Fibroblast of lung (primary cell): ENCODE data around the gene COP1. TPM values are rescaled to one million over a fixed set of nuclear protein-coding genes. Genes with fewer than 3 reads are reported as not detected.

ENCODE experiments used
- DNase-seq, 2 donors: peaks; one replicate each; pipeline versions ENCODE4 v3.0.0 to v3.0.0-alpha.2; 2010; ENCODE audit warnings: low read depth in 2 of 2
- H2AFZ ChIP-seq: 2 replicates; pipeline ENCODE4 v1.5.1; 2012; ENCODE audit warnings: low read length, control low read depth, inconsistent platforms
- H3K27ac ChIP-seq: 2 replicates; pipeline ENCODE4 v1.5.1; 2011; ENCODE audit warnings: low read length, control low read depth; ENCODE audit not compliant: insufficient read depth
- H3K27me3 ChIP-seq: 2 replicates; pipeline ENCODE4 v1.5.1; 2011; ENCODE audit warnings: mild to moderate bottlenecking, low read length; ENCODE audit not compliant: control insufficient read depth, insufficient read depth
- H3K36me3 ChIP-seq: 2 replicates; pipeline ENCODE4 v1.5.1; 2011; ENCODE audit warnings: low read length; ENCODE audit not compliant: control insufficient read depth, insufficient read depth
- H3K4me1 ChIP-seq: 2 replicates; pipeline ENCODE4 v1.5.1; 2011; ENCODE audit warnings: low read length; ENCODE audit not compliant: control insufficient read depth, insufficient read depth; ENCODE audit errors: extremely low read depth
- H3K4me2 ChIP-seq: 2 replicates; pipeline ENCODE4 v1.5.1; 2011; ENCODE audit warnings: low read length, control low read depth; ENCODE audit not compliant: insufficient read depth; ENCODE audit errors: extremely low read depth
- H3K4me3 ChIP-seq, 4 experiments: fragments of 200-600 bp in 1 of 4; sonication (generic) in 1 of 4; replicated peaks in 1 of 4; 2 replicates each; pipeline ENCODE4 v1.5.1; 2011 to 2016; ENCODE audit warnings: low read length in 4 of 4, low read depth in 3 of 4, mild to moderate bottlenecking in 3 of 4, control low read depth in 2 of 4, inconsistent platforms in 1 of 4, mixed read lengths in 1 of 4; ENCODE audit not compliant: insufficient read depth in 1 of 4; ENCODE audit errors: control extremely low read depth in 1 of 4
- H3K79me2 ChIP-seq: 2 replicates; pipeline ENCODE4 v1.5.1; 2012; ENCODE audit warnings: mild to moderate bottlenecking, low read length, inconsistent platforms; ENCODE audit not compliant: control insufficient read depth, insufficient read depth
- H3K9ac ChIP-seq: 2 replicates; pipeline ENCODE4 v1.5.1; 2011; ENCODE audit warnings: mild to moderate bottlenecking, low read length, control low read depth; ENCODE audit not compliant: insufficient read depth
- H3K9me3 ChIP-seq: 2 replicates; pipeline ENCODE4 v1.5.1; 2012; ENCODE audit warnings: low read depth, low read length; ENCODE audit not compliant: control insufficient read depth, insufficient read depth
- H4K20me1 ChIP-seq: 2 replicates; pipeline ENCODE4 v1.5.1; 2011; ENCODE audit warnings: low read length; ENCODE audit not compliant: control insufficient read depth, insufficient read depth; ENCODE audit errors: extremely low read depth
- CTCF ChIP-seq, 2 donors: IDR thresholded peaks in 1 of 2; conservative IDR thresholded peaks in 1 of 2; 1 replicate in 1 of 2; 2 replicates in 1 of 2; pipeline ENCODE4 v1.5.1; 2011 to 2012; ENCODE audit warnings: low read length in 2 of 2, control low read depth in 1 of 2, inconsistent platforms in 1 of 2, low read depth in 1 of 2, mild to moderate bottlenecking in 1 of 2
- EZH2 ChIP-seq: IDR thresholded peaks from 2 replicates; pipeline ENCODE4 v1.5.1; 2012; ENCODE audit warnings: low read length, control low read depth, mild to moderate bottlenecking; ENCODE audit errors: missing control alignments
- polyA plus RNA-seq, 2 donors: library from polyadenylated mRNA; depleted of rRNA in 1 of 2; stranded (reverse) in 1 of 2; unstranded in 1 of 2; fragments of >200 nt; gene quantifications; 2 replicates each; pipeline ENCODE4 v1.2.1, GENCODE V29; 2011 to 2012; ENCODE audit warnings: missing spikeins in 1 of 2
- total RNA-seq: library from RNA; depleted of rRNA; stranded (reverse); fragments of >200 nt; gene quantifications from 2 replicates; pipeline ENCODE4 v1.2.1, GENCODE V29; 2014

COP1 gene
- total and polyA plus RNA-seq, 2 donors (not counting 1 experiment from before 2014, with no cell fraction given): 42.0 to 48.1 TPM

- no peak overlapping the region for H3K4me2 ChIP-seq
- no peak overlapping the region for H2AFZ ChIP-seq
- no peaks in the 10 kb centered on the region for H3K27me3 ChIP-seq
- no peak overlapping the region for H3K4me3 ChIP-seq
- no peaks in the 10 kb centered on the region for H3K36me3 ChIP-seq
- H3K79me2 ChIP-seq: no peaks in the 10 kb centered on the region
- no peak overlapping the region for H3K27ac ChIP-seq
- DNase-seq: no peak
- no peak overlapping the region for H3K9ac ChIP-seq
- no peaks in the 10 kb centered on the region for H4K20me1 ChIP-seq
- no peak for TF ChIP-seq CTCF (conservative IDR thresholded peaks at IDR 0.05 in 1 of 2, IDR thresholded peaks at IDR 0.05 in 1 of 2; ENCODE audit: low read depth in 1 of 2, low read length in 2 of 2)
- no peak for TF ChIP-seq EZH2
- H3K4me1 ChIP-seq: no peaks in the 10 kb centered on the region
- H3K9me3 ChIP-seq: no peaks in the 10 kb centered on the region
These were observed 293.0 kb downstream of the COP1 start for GRCh38 chr1:175914115-175914514.

- Histone ChIP-seq H3K9ac (no peak overlapping the region), H3K4me3 (no peak overlapping the region), H3K36me3 (no peaks in the 10 kb centered on the region), H3K4me1 (no peaks in the 10 kb centered on the region), H4K20me1 (no peaks in the 10 kb centered on the region), H3K4me2 (no peak overlapping the region), H3K9me3 (no peaks in the 10 kb centered on the region), H3K79me2 (no peaks in the 10 kb centered on the region), H3K27me3 (no peaks in the 10 kb centered on the region), H2AFZ (no peak overlapping the region), H3K27ac (no peak overlapping the region)
- DNase-seq: peak in 1 of 2 donors; percentile 4
- no peak for TF ChIP-seq CTCF (conservative IDR thresholded peaks at IDR 0.05 in 1 of 2, IDR thresholded peaks at IDR 0.05 in 1 of 2; ENCODE audit: low read depth in 1 of 2, low read length in 2 of 2)
- TF ChIP-seq EZH2: no peak
These were observed 295.9 kb downstream of the COP1 start for GRCh38 chr1:175911138-175911537.

- H2AFZ ChIP-seq: no peak overlapping the region
- no peaks in the 10 kb centered on the region for H3K79me2 ChIP-seq
- H3K27me3 ChIP-seq: no peaks in the 10 kb centered on the region
- no peak for DNase-seq
- H3K4me1 ChIP-seq: no peaks in the 10 kb centered on the region
- no peak overlapping the region for H3K4me2 ChIP-seq
- no peak overlapping the region for H3K27ac ChIP-seq
- no peaks in the 10 kb centered on the region for H3K36me3 ChIP-seq
- no peak overlapping the region for H3K9ac ChIP-seq
- H3K9me3 ChIP-seq: no peaks in the 10 kb centered on the region
- H3K4me3 ChIP-seq: no peak overlapping the region
- H4K20me1 ChIP-seq: no peaks in the 10 kb centered on the region
- no peak for TF ChIP-seq EZH2
These were observed 300.7 kb downstream of the COP1 start for GRCh38 chr1:175906370-175906769.
